GM19468 (cell line): ENCODE results near the gene ISLR2.
"Not testable (repeated sequence)": the region's sequence is repeated elsewhere in the genome, so short reads cannot be mapped to it uniquely, and the experiment has no call there.

Experiments used
- ATAC-seq: cut with Tn5 transposase; IDR thresholded peaks from one replicate; pipeline ENCODE4 v1.9.1; 2021; ENCODE audit warnings: mild to moderate bottlenecking, moderate library complexity, moderate number of reproducible peaks; ENCODE audit not compliant: unreplicated experiment; ENCODE audit errors: extremely low read depth

The ISLR2 gene

GRCh38 chr15:74147051-74147450 is 16.7 kb downstream of the ISLR2 start:
- no peak for ATAC-seq

GRCh38 chr15:74155766-74156417 is 25.5 kb downstream of the ISLR2 start:
- no peak for ATAC-seq

- no peak for ATAC-seq
Measured at GRCh38 chr15:74156678-74157411, 26.5 kb downstream of the ISLR2 start.

- no peak for ATAC-seq
Measured at GRCh38 chr15:74157868-74158827, 27.8 kb downstream of the ISLR2 start.

- ATAC-seq = no peak
Measured at GRCh38 chr15:74158855-74159650, 28.7 kb downstream of the ISLR2 start.

- ATAC-seq = no peak
Measured at GRCh38 chr15:74159773-74160172, 29.4 kb downstream of the ISLR2 start.

- ATAC-seq = not testable (repeated sequence)
Measured at GRCh38 chr15:74160390-74160789, 30.0 kb downstream of the ISLR2 start.

- ATAC-seq = not testable (repeated sequence)
Measured at GRCh38 chr15:74162195-74162536, 31.8 kb downstream of the ISLR2 start.

- ATAC-seq = no peak
Measured at GRCh38 chr15:74165461-74165860, 35.1 kb downstream of the ISLR2 start.

- ATAC-seq = no peak
Measured at GRCh38 chr15:74167891-74168331, 37.5 kb downstream of the ISLR2 start.

GRCh38 chr15:74168711-74169126 is 38.3 kb downstream of the ISLR2 start:
- ATAC-seq = no peak

- ATAC-seq = no peak
Measured at GRCh38 chr15:74170071-74170844, 39.9 kb downstream of the ISLR2 start.

- ATAC-seq = no peak
Measured at GRCh38 chr15:74170875-74171578, 40.6 kb downstream of the ISLR2 start.

- no peak for ATAC-seq
Measured at GRCh38 chr15:74171965-74172541, 41.7 kb downstream of the ISLR2 start.

GRCh38 chr15:74172701-74173379 is 42.5 kb downstream of the ISLR2 start:
- no peak for ATAC-seq

GRCh38 chr15:74173380-74174218 is 43.2 kb downstream of the ISLR2 start, which contains the start of gene ISLR:
TSS of gene ISLR (plus strand) at chr15:74173710. CDS start at chr15:74174859, 1,149 bp downstream.
- no peak for ATAC-seq
